IMR-90 (cell line): ENCODE results near the gene ZNF862. TPM values are rescaled to one million over a fixed set of nuclear protein-coding genes. Genes with fewer than 3 reads are reported as not detected.

Source experiments
- ATAC-seq: fragments of 200-7000 bp; cut with Tn5 transposase; 2 replicates; pipeline ENCODE4 v1.9.1; 2020; ENCODE audit warnings: low read depth, mild to moderate bottlenecking, moderate library complexity
- BruUV-seq: library from RNA; stranded (reverse); fragments of 400-500 nt; replicated peaks from 2 replicates; lab custom pipeline; 2021; lab: Mats Ljungman, UMichigan
- CTCF ChIA-PET: fragments of 300-600 bp; formaldehyde crosslinking; extraction: SDS; loops from one replicate; lab custom pipeline; 2021; ENCODE audit warnings: antibody characterized with exemption; lab: Yijun Ruan, JAX
- POLR2A ChIA-PET: fragments of 300-600 bp; sonication (Branson Sonifier 250); formaldehyde crosslinking; loops from one replicate; lab custom pipeline; 2022; ENCODE audit warnings: antibody characterized with exemption; ENCODE audit not compliant: unreplicated experiment; lab: Charles Lee
- DNase-seq: peaks from one replicate; pipeline ENCODE4 v3.0.0; 2013
- H2AFZ ChIP-seq: replicated peaks from 2 replicates; pipeline ENCODE3; 2013; ENCODE audit warnings: low read length, mild to moderate bottlenecking; ENCODE audit not compliant: poor library complexity
- H2AK5ac ChIP-seq: 2 replicates; pipeline ENCODE4 v1.6.1; 2013; ENCODE audit warnings: low read depth, low read length, inconsistent platforms
- H2AK9ac ChIP-seq: replicated peaks from 2 replicates; pipeline ENCODE3; 2013; ENCODE audit warnings: mild to moderate bottlenecking, low read depth, low read length, moderate library complexity; ENCODE audit not compliant: poor library complexity
- H2BK120ac ChIP-seq: 2 replicates; pipeline ENCODE4 v1.6.1; 2013; ENCODE audit warnings: low read depth, low read length, inconsistent platforms
- H2BK15ac ChIP-seq: 3 replicates; pipeline ENCODE4 v1.6.1; 2013; ENCODE audit warnings: low read depth, low read length, inconsistent platforms
- H2BK20ac ChIP-seq: 2 replicates; pipeline ENCODE4 v1.6.1; 2013; ENCODE audit warnings: low read depth, mild to moderate bottlenecking, inconsistent platforms, low read length, moderate library complexity
- H2BK5ac ChIP-seq: 2 replicates; pipeline ENCODE4 v1.6.1; 2013; ENCODE audit warnings: mild to moderate bottlenecking, low read depth, low read length, inconsistent platforms; ENCODE audit not compliant: poor library complexity, severe bottlenecking
- H3K14ac ChIP-seq: replicated peaks from 2 replicates; pipeline ENCODE4 v1.6.1; 2013; ENCODE audit warnings: low read depth, low read length, inconsistent platforms
- H3K18ac ChIP-seq: 2 replicates; pipeline ENCODE4 v1.6.1; 2013; ENCODE audit warnings: low read depth, low read length, control low read depth
- H3K23ac ChIP-seq: 2 replicates; pipeline ENCODE4 v1.6.1; 2013; ENCODE audit warnings: low read depth, low read length, inconsistent platforms
- H3K27ac ChIP-seq: 2 replicates; pipeline ENCODE4 v1.5.1; 2013; ENCODE audit warnings: mild to moderate bottlenecking, control low read depth, low read length; ENCODE audit not compliant: insufficient read depth
- H3K27me3 ChIP-seq: 2 replicates; pipeline ENCODE4 v1.6.1; 2013; ENCODE audit warnings: low read length; ENCODE audit not compliant: control insufficient read depth, insufficient read depth
- H3K36me3 ChIP-seq: 2 replicates; pipeline ENCODE4 v1.6.1; 2013; ENCODE audit warnings: low read length, mixed read lengths; ENCODE audit not compliant: control insufficient read depth, insufficient read depth
- H3K4ac ChIP-seq: 2 replicates; pipeline ENCODE4 v1.6.1; 2013; ENCODE audit warnings: low read depth, low read length, inconsistent platforms
- H3K4me1 ChIP-seq: 2 replicates; pipeline ENCODE4 v1.6.1; 2013; ENCODE audit warnings: low read length, mixed read lengths; ENCODE audit not compliant: control insufficient read depth, insufficient read depth
- H3K4me2 ChIP-seq: 2 replicates; pipeline ENCODE4 v1.6.1; 2013; ENCODE audit warnings: low read depth, mild to moderate bottlenecking, control low read depth, low read length, moderate library complexity
- H3K4me3 ChIP-seq: 2 replicates; pipeline ENCODE4 v1.5.1; 2013; ENCODE audit warnings: low read depth, mild to moderate bottlenecking, control low read depth, low read length, moderate library complexity; ENCODE audit not compliant: insufficient read depth
- H3K56ac ChIP-seq: 2 replicates; pipeline ENCODE4 v1.6.1; 2013; ENCODE audit warnings: low read length, inconsistent platforms; ENCODE audit not compliant: insufficient read depth; ENCODE audit errors: extremely low read depth
- H3K79me1 ChIP-seq, 2 experiments: 2 replicates each; pipeline ENCODE4 v1.6.1; 2013; ENCODE audit warnings: low read length in 2 of 2, inconsistent platforms in 1 of 2, low read depth in 1 of 2
- H3K9ac ChIP-seq: 2 replicates; pipeline ENCODE4 v1.6.1; 2013; ENCODE audit warnings: low read depth, low read length, control low read depth
- H3K9me1 ChIP-seq: 2 replicates; pipeline ENCODE4 v1.6.1; 2013; ENCODE audit warnings: low read length, inconsistent platforms; ENCODE audit not compliant: insufficient read depth
- H3K9me3 ChIP-seq: 2 replicates; pipeline ENCODE4 v1.6.1; 2013; ENCODE audit warnings: low read length; ENCODE audit not compliant: control insufficient read depth, insufficient read depth
- H4K20me1 ChIP-seq: 2 replicates; pipeline ENCODE4 v1.6.1; 2013; ENCODE audit warnings: low read length, inconsistent platforms; ENCODE audit not compliant: insufficient read depth
- H4K5ac ChIP-seq: 2 replicates; pipeline ENCODE4 v1.6.1; 2013; ENCODE audit warnings: mild to moderate bottlenecking, low read depth, low read length, control low read depth
- H4K8ac ChIP-seq, 2 experiments: 2 replicates each; pipeline ENCODE4 v1.6.1; 2013; ENCODE audit warnings: low read depth in 2 of 2, low read length in 2 of 2, control low read depth in 1 of 2, inconsistent platforms in 1 of 2
- H4K91ac ChIP-seq: 2 replicates; pipeline ENCODE4 v1.6.1; 2013; ENCODE audit warnings: low read depth, low read length, inconsistent platforms; ENCODE audit not compliant: insufficient read depth
- BHLHE40 ChIP-seq: fragments of 150-350 bp; IDR thresholded peaks from 2 replicates; pipeline ENCODE4 v1.6.1; 2016; ENCODE audit warnings: mild to moderate bottlenecking, low read depth, low read length
- CEBPB ChIP-seq: IDR thresholded peaks from 2 replicates; pipeline ENCODE4 v1.6.1; 2012; ENCODE audit warnings: low read depth, low read length, improper control_type of control experiment
- MAFK ChIP-seq: IDR thresholded peaks from 2 replicates; pipeline ENCODE4 v1.6.1; 2012; ENCODE audit warnings: low read depth, low read length, improper control_type of control experiment
- MAZ ChIP-seq: IDR thresholded peaks from 2 replicates; pipeline ENCODE4 v1.6.1; 2012; ENCODE audit warnings: low read depth, mild to moderate bottlenecking, low read length, improper control_type of control experiment, moderate library complexity, borderline replicate concordance
- MXI1 ChIP-seq: IDR thresholded peaks from 2 replicates; pipeline ENCODE4 v1.6.1; 2012; ENCODE audit warnings: low read depth, mild to moderate bottlenecking, low read length, moderate library complexity, borderline replicate concordance
- POLR2A ChIP-seq: IDR thresholded peaks from 2 replicates; pipeline ENCODE4 v1.6.1; 2012; ENCODE audit warnings: mild to moderate bottlenecking, low read depth, low read length
- RCOR1 ChIP-seq: IDR thresholded peaks from 2 replicates; pipeline ENCODE4 v1.6.1; 2012; ENCODE audit warnings: mild to moderate bottlenecking, low read length, improper control_type of control experiment; ENCODE audit not compliant: insufficient replicate concordance
- RFX5 ChIP-seq: IDR thresholded peaks from 2 replicates; pipeline ENCODE4 v1.8.0; 2012; ENCODE audit warnings: low read depth, mild to moderate bottlenecking, low read length, moderate library complexity
- WGBS, 2 experiments: methylation state at CpG; one replicate each; pipeline versions ENCODE4 v1.1.5 to v1.1.7; 2013; ENCODE audit warnings: missing lambda C conversion rate in 2 of 2; ENCODE audit not compliant: insufficient read length in 1 of 2; ENCODE audit errors: extremely low coverage in 2 of 2; 5-methylcytosine and 5-hydroxymethylcytosine counted together
- dilution Hi-C: fragments of 300-500 bp; cut with HindIII; formaldehyde crosslinking; loops from one replicate; pipeline ENCODE4 v1.14.3; 2018; ENCODE audit warnings: low sequenced_read_pairs; ENCODE audit not compliant: unreplicated experiment
- in situ Hi-C: fragments of 300-500 bp; cut with MboI; formaldehyde crosslinking; loops from 3 replicates; pipeline ENCODE4 v1.14.3; 2019; ENCODE audit warnings: low sequenced_read_pairs, inconsistent platforms, mixed read lengths
- intact Hi-C: fragments of 100-400 bp; cut with micrococcal nuclease; formaldehyde crosslinking; loops from 2 replicates; pipeline ENCODE4 v1.10.0; 2022
- polyA plus RNA-seq, 3 experiments: library from polyadenylated mRNA; depleted of rRNA; stranded (reverse); fragments of >200 nt; gene quantifications; 2 replicates each; pipeline ENCODE4 v1.2.3, GENCODE V29; 2012; ENCODE audit warnings: low replicate concordance in 1 of 3
- total RNA-seq: library from RNA; depleted of rRNA; stranded (reverse); fragments of >200 nt; gene quantifications from 2 replicates; pipeline ENCODE4 v1.2.3, GENCODE V29; 2012
- TF ChIP-seq, protein P1 (sequence below): fragments of 150-350 bp; IDR thresholded peaks from 2 replicates; pipeline ENCODE4 v1.6.1; 2017; ENCODE audit warnings: mild to moderate bottlenecking, antibody characterized with exemption, low read length, low read depth

Gene ZNF862
- total and polyA plus RNA-seq, 2 of the 4 experiments (the other 2 are of a cell fraction), result 5.9 to 10.8 TPM

DNA sequence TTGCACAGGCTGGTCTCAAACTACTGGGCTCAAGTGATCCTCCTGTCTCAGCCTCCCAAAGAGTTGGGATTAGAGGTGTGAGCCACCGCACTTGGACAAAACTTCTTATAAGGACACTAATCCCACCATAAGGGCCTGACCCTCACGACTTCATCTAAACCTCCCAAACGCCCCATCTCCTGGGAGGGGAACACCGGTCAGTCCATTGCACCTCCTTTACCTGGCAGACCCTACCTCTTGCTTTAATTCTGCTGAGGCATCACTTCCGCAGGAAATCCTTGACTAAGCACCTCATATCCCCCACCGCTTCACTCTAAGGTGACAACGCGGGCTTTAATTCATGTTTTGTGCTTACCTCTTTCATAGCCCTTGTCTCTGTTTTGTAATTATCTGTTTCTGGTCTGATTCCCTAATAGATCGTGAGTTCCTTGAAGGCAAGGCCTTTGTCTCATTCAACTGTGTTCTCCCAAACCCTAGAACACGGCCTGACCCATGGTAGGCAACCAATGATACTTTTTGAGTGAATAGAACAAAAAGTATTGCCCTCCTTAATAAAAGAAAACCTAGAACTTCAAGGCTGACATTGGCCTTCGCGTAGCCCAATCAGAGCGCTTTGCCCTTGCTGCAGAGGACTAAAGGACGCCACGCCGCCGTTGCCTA lies 481 bp upstream of the ZNF862 start:
- no peak for DNase-seq
- H3K4me3 ChIP-seq, result no peak overlapping the region

More for the DNA sequence above, 481 bp upstream of the ZNF862 start:
- Histone ChIP-seq H3K27me3 (peaks cover 11% of the 10 kb centered on the region; the same call in 1 of the 2 replicates), H3K9me3 (no peaks in the 10 kb centered on the region), H3K79me1 (peaks cover 10 to 20% of the 10 kb centered on the region in 2 experiments; a peak in 3 of 4 replicates), H3K9me1 (peaks cover 4% of the 10 kb centered on the region; the same call in 1 of the 2 replicates), H3K4me1 (0 out of 2 replicates have a peak, but pooled peaks cover 3% of the 10 kb centered on the region), H3K4ac (no peak overlapping the region), H3K23ac (no peak overlapping the region), H2AFZ (peak overlapping the region; percentile 98), H3K4me2 (no peak overlapping the region), H3K14ac (no peak overlapping the region), H3K18ac (no peak overlapping the region), H4K20me1 (no peaks in the 10 kb centered on the region; the same call in 1 of the 2 replicates), H2BK5ac (no peak overlapping the region), H2BK15ac (no peak overlapping the region), H3K36me3 (no peaks in the 10 kb centered on the region), H4K5ac (no peak overlapping the region), H2AK9ac (no peak overlapping the region), H4K8ac (no peak overlapping the region), H3K56ac (no peak overlapping the region), H4K91ac (no peak overlapping the region), H2BK20ac (no peak overlapping the region), H3K9ac (no peak overlapping the region), H2AK5ac (no peak overlapping the region), H3K27ac (no peak overlapping the region), H2BK120ac (no peak overlapping the region)
- TF ChIP-seq RFX5 (no peak), MXI1 (peak; percentile 74; the same call in 1 of the 2 replicates), CEBPB (no peak), RCOR1 (no peak), MAFK (0 out of 2 replicates have a peak, but pooled peaks have one; percentile 25), POLR2A (no peak), BHLHE40 (no peak), MAZ (no peak)
- TF ChIP-seq, protein P1, sequence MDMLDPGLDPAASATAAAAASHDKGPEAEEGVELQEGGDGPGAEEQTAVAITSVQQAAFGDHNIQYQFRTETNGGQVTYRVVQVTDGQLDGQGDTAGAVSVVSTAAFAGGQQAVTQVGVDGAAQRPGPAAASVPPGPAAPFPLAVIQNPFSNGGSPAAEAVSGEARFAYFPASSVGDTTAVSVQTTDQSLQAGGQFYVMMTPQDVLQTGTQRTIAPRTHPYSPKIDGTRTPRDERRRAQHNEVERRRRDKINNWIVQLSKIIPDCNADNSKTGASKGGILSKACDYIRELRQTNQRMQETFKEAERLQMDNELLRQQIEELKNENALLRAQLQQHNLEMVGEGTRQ, result no peak
- dilution Hi-C loops, result no loop called here
- ATAC-seq, result no peak
- intact Hi-C loops, result loop anchor here (1.0 to 2.0 kb wide), 2 partner anchors 35 to 65 kb away; partner anchors contain the start of gene ATP6V0E2
- ChIA-PET POLR2A (interaction anchor here (0.7 kb wide), 2 partner anchors 950 to 1494 kb away, joined by 3 to 5 read pairs; no protein-coding TSS in a partner anchor), CTCF (no interaction called here)
- BruUV-seq, result no TSS peak
- WGBS, 2 experiments, result 8% methylated on average over 2 of the region's 17 CpGs; no CpG with 5 or more reads in 1 of the 2 experiments
- in situ Hi-C loops, result no loop called here
